ENCODE data around the gene MMP28.

MMP28 gene

GRCh38 chr17:35821308-35821707 is 25.9 kb upstream of the MMP28 start:
- TF ChIP-seq, protein P1, sequence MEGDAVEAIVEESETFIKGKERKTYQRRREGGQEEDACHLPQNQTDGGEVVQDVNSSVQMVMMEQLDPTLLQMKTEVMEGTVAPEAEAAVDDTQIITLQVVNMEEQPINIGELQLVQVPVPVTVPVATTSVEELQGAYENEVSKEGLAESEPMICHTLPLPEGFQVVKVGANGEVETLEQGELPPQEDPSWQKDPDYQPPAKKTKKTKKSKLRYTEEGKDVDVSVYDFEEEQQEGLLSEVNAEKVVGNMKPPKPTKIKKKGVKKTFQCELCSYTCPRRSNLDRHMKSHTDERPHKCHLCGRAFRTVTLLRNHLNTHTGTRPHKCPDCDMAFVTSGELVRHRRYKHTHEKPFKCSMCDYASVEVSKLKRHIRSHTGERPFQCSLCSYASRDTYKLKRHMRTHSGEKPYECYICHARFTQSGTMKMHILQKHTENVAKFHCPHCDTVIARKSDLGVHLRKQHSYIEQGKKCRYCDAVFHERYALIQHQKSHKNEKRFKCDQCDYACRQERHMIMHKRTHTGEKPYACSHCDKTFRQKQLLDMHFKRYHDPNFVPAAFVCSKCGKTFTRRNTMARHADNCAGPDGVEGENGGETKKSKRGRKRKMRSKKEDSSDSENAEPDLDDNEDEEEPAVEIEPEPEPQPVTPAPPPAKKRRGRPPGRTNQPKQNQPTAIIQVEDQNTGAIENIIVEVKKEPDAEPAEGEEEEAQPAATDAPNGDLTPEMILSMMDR (IDR thresholded peaks at IDR 0.05; ENCODE audit: insufficient read depth, missing control alignments) = no peak
- no peak for DNase-seq (ENCODE audit: insufficient read length, low spot score)
- FAIRE-seq = no peak

DNA sequence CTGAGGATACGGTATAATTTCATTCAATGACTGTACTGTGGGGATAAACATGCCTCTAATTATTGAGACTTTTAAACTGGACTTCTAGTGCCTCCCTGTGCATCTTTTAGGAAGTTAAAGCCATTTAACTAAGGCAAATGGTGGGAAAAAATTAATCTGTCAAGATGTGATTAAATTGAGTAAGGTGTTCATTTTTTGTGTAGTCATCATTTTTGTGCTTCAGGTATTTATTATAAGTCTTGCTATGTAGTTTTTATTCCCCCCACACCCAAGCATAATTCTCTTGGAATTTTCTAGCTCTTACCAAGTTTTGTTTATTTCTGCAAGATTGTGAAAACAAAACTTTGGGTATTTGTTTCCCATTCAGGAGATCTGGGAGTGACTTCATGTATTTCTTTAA is 24.0 kb upstream of the MMP28 start:
- no peak for FAIRE-seq

DNA sequence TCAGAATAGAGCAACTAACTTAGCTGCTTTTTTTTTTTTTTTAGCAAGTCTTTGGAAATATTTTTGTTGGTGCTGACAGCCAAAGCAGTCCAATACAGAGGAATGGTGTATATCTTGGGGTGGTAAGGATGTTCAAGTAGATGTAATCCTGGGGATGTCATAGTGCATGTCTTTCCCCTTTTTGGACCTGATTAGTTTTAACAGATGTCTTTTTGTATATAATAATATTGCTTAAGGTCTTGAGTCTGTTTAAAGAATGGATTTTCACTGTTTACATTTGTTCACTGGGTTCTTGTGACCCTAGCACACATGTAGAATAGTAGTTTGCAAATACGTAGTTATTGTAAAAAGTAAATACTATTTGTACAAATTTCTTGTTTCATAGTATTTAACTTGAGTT is 21.8 kb upstream of the MMP28 start:
- TF ChIP-seq, protein P1 (IDR thresholded peaks at IDR 0.05; ENCODE audit: insufficient read depth, missing control alignments) = no peak
- DNase-seq (ENCODE audit: insufficient read length, low spot score) (no peak), FAIRE-seq (no peak)

More for the DNA sequence above, 24.0 kb upstream of the MMP28 start:
- DNase-seq (ENCODE audit: insufficient read length, low spot score) = no peak
- TF ChIP-seq, protein P1 (IDR thresholded peaks at IDR 0.05; ENCODE audit: insufficient read depth, missing control alignments) = no peak

- FAIRE-seq (no peak), DNase-seq (ENCODE audit: insufficient read length, low spot score) (no peak)
- TF ChIP-seq, protein P1 (IDR thresholded peaks at IDR 0.05; ENCODE audit: insufficient read depth, missing control alignments) = no peak
Observed at GRCh38 chr17:35816723-35817122, 21.3 kb upstream of the MMP28 start.

- TF ChIP-seq, protein P1 (IDR thresholded peaks at IDR 0.05; ENCODE audit: insufficient read depth, missing control alignments) = no peak
- DNase-seq (ENCODE audit: insufficient read length, low spot score) (no peak), FAIRE-seq (no peak)
Observed at GRCh38 chr17:35812456-35812855, 17.0 kb upstream of the MMP28 start.

DNA sequence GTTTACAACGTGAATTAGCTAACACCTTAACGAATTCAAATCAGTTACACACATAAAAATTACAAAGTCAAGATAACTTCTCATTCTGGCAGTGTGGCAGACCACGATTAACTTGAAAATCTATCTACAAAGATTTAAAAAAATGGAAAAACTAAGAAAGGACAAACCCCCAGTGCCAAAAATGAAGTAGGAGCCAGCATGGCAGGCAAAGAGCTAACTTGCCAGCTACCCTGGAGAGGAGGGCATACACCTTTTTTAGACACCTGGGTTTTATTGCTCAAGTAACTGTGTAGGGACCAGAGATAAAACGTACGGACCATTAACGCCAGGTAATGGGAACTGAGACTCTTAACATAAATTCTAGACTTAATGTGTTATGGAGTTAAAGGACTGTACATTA is 16.3 kb upstream of the MMP28 start:
- no peak for FAIRE-seq
- no peak for DNase-seq (ENCODE audit: insufficient read length, low spot score)

DNA sequence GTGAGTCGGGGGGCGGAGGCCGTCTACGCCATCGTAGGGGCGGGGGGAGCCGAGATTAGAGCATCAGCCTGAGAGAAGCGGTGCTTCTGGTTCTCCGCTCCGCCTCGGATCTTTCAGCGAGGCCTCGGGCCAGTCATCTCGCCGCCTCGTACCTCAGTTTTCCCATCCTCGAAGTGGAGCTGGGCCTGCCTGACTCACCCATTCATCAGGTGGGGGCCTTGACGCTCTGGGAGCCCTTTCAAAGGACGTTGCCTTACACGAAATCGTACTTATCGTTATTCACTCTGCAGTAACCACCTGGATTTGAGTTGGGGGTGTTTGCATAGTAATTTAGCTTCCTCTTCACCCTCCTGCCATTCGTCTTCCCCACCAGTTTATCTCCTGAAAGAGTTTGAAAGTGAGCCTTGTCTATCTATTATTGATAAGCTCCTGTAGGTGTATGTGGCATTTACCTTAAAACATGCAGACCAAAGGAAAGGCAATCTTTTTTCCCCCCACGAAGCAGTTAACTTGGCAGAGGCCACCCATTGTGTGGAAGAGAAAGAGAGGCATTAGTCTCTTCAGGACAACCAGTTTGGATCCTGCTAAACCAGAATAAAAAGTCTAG is 14.5 kb upstream of the MMP28 start:
- no peak for DNase-seq (ENCODE audit: insufficient read length, low spot score)
- no peak for FAIRE-seq

More for the DNA sequence above, 16.3 kb upstream of the MMP28 start:
- TF ChIP-seq, protein P1 (IDR thresholded peaks at IDR 0.05; ENCODE audit: insufficient read depth, missing control alignments) = no peak

More for the DNA sequence above, 14.5 kb upstream of the MMP28 start:
- TF ChIP-seq, protein P1 (IDR thresholded peaks at IDR 0.05; ENCODE audit: insufficient read depth, missing control alignments) = no peak

All from D721Med (cell line).